IMR-90 (cell line): ENCODE measurements around the gene CA12. TPM values are rescaled to one million over a fixed set of nuclear protein-coding genes. Genes with fewer than 3 reads are reported as not detected.

ENCODE experiments used
- ATAC-seq: fragments of 200-7000 bp; cut with Tn5 transposase; 2 replicates; pipeline ENCODE4 v1.9.1; 2020; ENCODE audit warnings: low read depth, mild to moderate bottlenecking, moderate library complexity
- BruUV-seq: library from RNA; stranded (reverse); fragments of 400-500 nt; replicated peaks from 2 replicates; lab custom pipeline; 2021; lab: Mats Ljungman, UMichigan
- CTCF ChIA-PET: fragments of 300-600 bp; formaldehyde crosslinking; extraction: SDS; loops from one replicate; lab custom pipeline; 2021; ENCODE audit warnings: antibody characterized with exemption; lab: Yijun Ruan, JAX
- POLR2A ChIA-PET: fragments of 300-600 bp; sonication (Branson Sonifier 250); formaldehyde crosslinking; loops from one replicate; lab custom pipeline; 2022; ENCODE audit warnings: antibody characterized with exemption; ENCODE audit not compliant: unreplicated experiment; lab: Charles Lee
- DNase-seq: peaks from one replicate; pipeline ENCODE4 v3.0.0; 2013
- H2AFZ ChIP-seq: replicated peaks from 2 replicates; pipeline ENCODE3; 2013; ENCODE audit warnings: low read length, mild to moderate bottlenecking; ENCODE audit not compliant: poor library complexity
- H2AK5ac ChIP-seq: 2 replicates; pipeline ENCODE4 v1.6.1; 2013; ENCODE audit warnings: low read depth, low read length, inconsistent platforms
- H2AK9ac ChIP-seq: replicated peaks from 2 replicates; pipeline ENCODE3; 2013; ENCODE audit warnings: mild to moderate bottlenecking, low read depth, low read length, moderate library complexity; ENCODE audit not compliant: poor library complexity
- H2BK120ac ChIP-seq: 2 replicates; pipeline ENCODE4 v1.6.1; 2013; ENCODE audit warnings: low read depth, low read length, inconsistent platforms
- H2BK15ac ChIP-seq: 3 replicates; pipeline ENCODE4 v1.6.1; 2013; ENCODE audit warnings: low read depth, low read length, inconsistent platforms
- H2BK20ac ChIP-seq: 2 replicates; pipeline ENCODE4 v1.6.1; 2013; ENCODE audit warnings: low read depth, mild to moderate bottlenecking, inconsistent platforms, low read length, moderate library complexity
- H2BK5ac ChIP-seq: 2 replicates; pipeline ENCODE4 v1.6.1; 2013; ENCODE audit warnings: mild to moderate bottlenecking, low read depth, low read length, inconsistent platforms; ENCODE audit not compliant: poor library complexity, severe bottlenecking
- H3K14ac ChIP-seq: replicated peaks from 2 replicates; pipeline ENCODE4 v1.6.1; 2013; ENCODE audit warnings: low read depth, low read length, inconsistent platforms
- H3K18ac ChIP-seq: 2 replicates; pipeline ENCODE4 v1.6.1; 2013; ENCODE audit warnings: low read depth, low read length, control low read depth
- H3K23ac ChIP-seq: 2 replicates; pipeline ENCODE4 v1.6.1; 2013; ENCODE audit warnings: low read depth, low read length, inconsistent platforms
- H3K27ac ChIP-seq: 2 replicates; pipeline ENCODE4 v1.5.1; 2013; ENCODE audit warnings: mild to moderate bottlenecking, control low read depth, low read length; ENCODE audit not compliant: insufficient read depth
- H3K27me3 ChIP-seq: 2 replicates; pipeline ENCODE4 v1.6.1; 2013; ENCODE audit warnings: low read length; ENCODE audit not compliant: control insufficient read depth, insufficient read depth
- H3K36me3 ChIP-seq: 2 replicates; pipeline ENCODE4 v1.6.1; 2013; ENCODE audit warnings: low read length, mixed read lengths; ENCODE audit not compliant: control insufficient read depth, insufficient read depth
- H3K4ac ChIP-seq: 2 replicates; pipeline ENCODE4 v1.6.1; 2013; ENCODE audit warnings: low read depth, low read length, inconsistent platforms
- H3K4me1 ChIP-seq: 2 replicates; pipeline ENCODE4 v1.6.1; 2013; ENCODE audit warnings: low read length, mixed read lengths; ENCODE audit not compliant: control insufficient read depth, insufficient read depth
- H3K4me2 ChIP-seq: 2 replicates; pipeline ENCODE4 v1.6.1; 2013; ENCODE audit warnings: low read depth, mild to moderate bottlenecking, control low read depth, low read length, moderate library complexity
- H3K4me3 ChIP-seq: 2 replicates; pipeline ENCODE4 v1.5.1; 2013; ENCODE audit warnings: low read depth, mild to moderate bottlenecking, control low read depth, low read length, moderate library complexity; ENCODE audit not compliant: insufficient read depth
- H3K56ac ChIP-seq: 2 replicates; pipeline ENCODE4 v1.6.1; 2013; ENCODE audit warnings: low read length, inconsistent platforms; ENCODE audit not compliant: insufficient read depth; ENCODE audit errors: extremely low read depth
- H3K79me1 ChIP-seq, 2 experiments: 2 replicates each; pipeline ENCODE4 v1.6.1; 2013; ENCODE audit warnings: low read length in 2 of 2, inconsistent platforms in 1 of 2, low read depth in 1 of 2
- H3K9ac ChIP-seq: 2 replicates; pipeline ENCODE4 v1.6.1; 2013; ENCODE audit warnings: low read depth, low read length, control low read depth
- H3K9me1 ChIP-seq: 2 replicates; pipeline ENCODE4 v1.6.1; 2013; ENCODE audit warnings: low read length, inconsistent platforms; ENCODE audit not compliant: insufficient read depth
- H3K9me3 ChIP-seq: 2 replicates; pipeline ENCODE4 v1.6.1; 2013; ENCODE audit warnings: low read length; ENCODE audit not compliant: control insufficient read depth, insufficient read depth
- H4K20me1 ChIP-seq: 2 replicates; pipeline ENCODE4 v1.6.1; 2013; ENCODE audit warnings: low read length, inconsistent platforms; ENCODE audit not compliant: insufficient read depth
- H4K5ac ChIP-seq: 2 replicates; pipeline ENCODE4 v1.6.1; 2013; ENCODE audit warnings: mild to moderate bottlenecking, low read depth, low read length, control low read depth
- H4K8ac ChIP-seq, 2 experiments: 2 replicates each; pipeline ENCODE4 v1.6.1; 2013; ENCODE audit warnings: low read depth in 2 of 2, low read length in 2 of 2, control low read depth in 1 of 2, inconsistent platforms in 1 of 2
- H4K91ac ChIP-seq: 2 replicates; pipeline ENCODE4 v1.6.1; 2013; ENCODE audit warnings: low read depth, low read length, inconsistent platforms; ENCODE audit not compliant: insufficient read depth
- CHD1 ChIP-seq: IDR thresholded peaks from 2 replicates; pipeline ENCODE4 v1.6.1; 2012; ENCODE audit warnings: low read depth, low read length, improper control_type of control experiment
- FOS ChIP-seq: fragments of 150-350 bp; IDR thresholded peaks from 2 replicates; pipeline ENCODE4 v1.6.1; 2016; ENCODE audit warnings: low read depth, low read length
- RAD21 ChIP-seq: IDR thresholded peaks from 2 replicates; pipeline ENCODE4 v1.6.1; 2012; ENCODE audit warnings: low read length, improper control_type of control experiment
- RCOR1 ChIP-seq: IDR thresholded peaks from 2 replicates; pipeline ENCODE4 v1.6.1; 2012; ENCODE audit warnings: mild to moderate bottlenecking, low read length, improper control_type of control experiment; ENCODE audit not compliant: insufficient replicate concordance
- SMC3 ChIP-seq: fragments of 150-350 bp; IDR thresholded peaks from 2 replicates; pipeline ENCODE4 v1.6.1; 2016; ENCODE audit warnings: low read depth, mild to moderate bottlenecking, antibody characterized with exemption, low read length, moderate library complexity
- WGBS, 2 experiments: methylation state at CpG; one replicate each; pipeline versions ENCODE4 v1.1.5 to v1.1.7; 2013; ENCODE audit warnings: missing lambda C conversion rate in 2 of 2; ENCODE audit not compliant: insufficient read length in 1 of 2; ENCODE audit errors: extremely low coverage in 2 of 2; 5-methylcytosine and 5-hydroxymethylcytosine counted together
- dilution Hi-C: fragments of 300-500 bp; cut with HindIII; formaldehyde crosslinking; loops from one replicate; pipeline ENCODE4 v1.14.3; 2018; ENCODE audit warnings: low sequenced_read_pairs; ENCODE audit not compliant: unreplicated experiment
- in situ Hi-C: fragments of 300-500 bp; cut with MboI; formaldehyde crosslinking; loops from 3 replicates; pipeline ENCODE4 v1.14.3; 2019; ENCODE audit warnings: low sequenced_read_pairs, inconsistent platforms, mixed read lengths
- intact Hi-C: fragments of 100-400 bp; cut with micrococcal nuclease; formaldehyde crosslinking; loops from 2 replicates; pipeline ENCODE4 v1.10.0; 2022
- polyA plus RNA-seq, 3 experiments: library from polyadenylated mRNA; depleted of rRNA; stranded (reverse); fragments of >200 nt; gene quantifications; 2 replicates each; pipeline ENCODE4 v1.2.3, GENCODE V29; 2012; ENCODE audit warnings: low replicate concordance in 1 of 3
- total RNA-seq: library from RNA; depleted of rRNA; stranded (reverse); fragments of >200 nt; gene quantifications from 2 replicates; pipeline ENCODE4 v1.2.3, GENCODE V29; 2012

Gene CA12
- total and polyA plus RNA-seq, 2 of the 4 experiments (the other 2 are of a cell fraction) = 33.7 to 52.6 TPM

DNA sequence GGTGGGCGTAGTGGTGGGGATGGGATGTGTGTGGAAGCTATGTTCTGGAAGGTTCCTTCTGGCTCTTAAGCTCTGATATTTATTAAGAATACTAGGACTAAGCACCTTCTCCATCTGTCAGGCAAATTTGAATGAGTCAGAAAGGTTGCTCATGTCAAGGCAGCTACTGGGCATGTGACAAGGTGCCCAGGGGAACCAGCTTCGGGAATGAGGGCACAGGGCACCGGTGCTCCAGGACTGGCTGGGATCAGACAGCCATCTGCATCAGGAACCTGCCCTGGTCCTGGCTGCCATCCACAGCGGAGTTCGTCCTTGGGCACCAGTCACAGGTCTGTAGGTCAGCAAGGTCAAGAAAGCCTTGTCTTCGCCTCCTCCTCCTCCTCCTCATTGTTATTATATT, 32.5 kb downstream of the CA12 start:
- dilution Hi-C loops (no loop called here), in situ Hi-C loops (no loop called here), intact Hi-C loops (no loop called here)
- peak overlapping the region; percentile 56 for H2AK9ac ChIP-seq
- no peak for TF ChIP-seq CHD1
- TF ChIP-seq RCOR1 = no peak
- TF ChIP-seq RAD21 = no peak
- TF ChIP-seq SMC3 = no peak
- no peak for TF ChIP-seq FOS
- peak overlapping the region; percentile 66; the same call in 1 of the 2 replicates for H3K18ac ChIP-seq
- no peak overlapping the region for H3K9ac ChIP-seq
- H3K9me1 ChIP-seq = peaks cover 18% of the 10 kb centered on the region; the same call in 1 of the 2 replicates
- peak overlapping the region; percentile 69 for H3K4ac ChIP-seq
- peak overlapping the region; percentile 75; the same call in 1 of the 2 replicates for H2BK120ac ChIP-seq
- H3K23ac ChIP-seq = no peak overlapping the region
- ATAC-seq (no peak), DNase-seq (no peak)
- no peaks in the 10 kb centered on the region for H3K36me3 ChIP-seq
- H3K27ac ChIP-seq = no peak overlapping the region
- ChIA-PET POLR2A (no interaction called here), CTCF (interaction anchor here (1.6 kb wide), 1 partner anchor 29 kb away, joined by 3 read pairs; no protein-coding TSS in a partner anchor)
- H3K4me3 ChIP-seq = no peak overlapping the region
- H2BK5ac ChIP-seq = peak overlapping the region; percentile 59
- H3K9me3 ChIP-seq = no peaks in the 10 kb centered on the region
- no peak overlapping the region; the same call in 1 of the 2 replicates for H3K56ac ChIP-seq
- H4K8ac ChIP-seq = peak overlapping the region in 1 of 2 experiments; percentile 78; a peak in 1 of 4 replicates
- H4K91ac ChIP-seq = 0 out of 2 replicates have a peak overlapping the region, but pooled peaks have one; percentile 24
- H2AFZ ChIP-seq = no peak overlapping the region
- peaks cover 36% of the 10 kb centered on the region for H3K4me1 ChIP-seq
- H3K27me3 ChIP-seq = no peaks in the 10 kb centered on the region
- no peak overlapping the region for H4K5ac ChIP-seq
- H2AK5ac ChIP-seq = peak overlapping the region; percentile 79
- no peaks in the 10 kb centered on the region for H3K79me1 ChIP-seq
- H4K20me1 ChIP-seq = no peaks in the 10 kb centered on the region
- no peak overlapping the region for H3K4me2 ChIP-seq
- H3K14ac ChIP-seq = peak overlapping the region; percentile 82
- 100% methylated on average over 2 of the region's 6 CpGs; no CpG with 5 or more reads in 1 of the 2 experiments for WGBS, 2 experiments
- BruUV-seq = no TSS peak
- 0 out of 2 replicates have a peak overlapping the region, but pooled peaks have one; percentile 58 for H2BK20ac ChIP-seq
- H2BK15ac ChIP-seq = peak overlapping the region; percentile 41; the same call in 2 of the 3 replicates
